Panc1 (cell line): ENCODE results near the gene TMEM154.

ENCODE experiments used
- TCF7L2 ChIP-seq: IDR thresholded peaks from 2 replicates; pipeline ENCODE4 v1.6.1; 2011; ENCODE audit warnings: mild to moderate bottlenecking, low read depth, low read length, inconsistent platforms
- TF ChIP-seq, protein P1 (sequence below): fragments of 450-650 bp; IDR thresholded peaks from 2 replicates; pipeline ENCODE4 v1.5.1; 2017; ENCODE audit warnings: mild to moderate bottlenecking

DNA sequence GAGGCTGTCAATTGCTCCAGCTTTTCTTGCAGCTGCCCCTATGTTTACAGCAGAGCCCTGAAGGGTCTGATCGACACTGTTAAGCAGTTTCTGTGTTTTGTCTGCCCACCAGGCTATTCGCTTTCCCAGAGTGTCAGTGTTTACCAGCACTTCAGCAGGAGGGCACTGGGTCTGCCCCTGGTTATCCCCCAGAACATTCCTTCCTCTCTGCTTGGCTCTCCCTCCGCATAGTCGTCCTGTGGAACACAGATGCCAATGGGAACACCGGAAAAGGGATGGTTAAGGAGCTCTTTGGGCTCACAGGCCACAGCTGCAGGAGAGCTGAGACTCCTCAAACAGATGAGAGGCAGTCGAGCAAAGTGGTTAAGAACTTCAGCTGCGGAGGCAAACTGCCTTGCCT is 72.6 kb downstream of the TMEM154 start:
- no peak for TF ChIP-seq TCF7L2
- TF ChIP-seq, protein P1, sequence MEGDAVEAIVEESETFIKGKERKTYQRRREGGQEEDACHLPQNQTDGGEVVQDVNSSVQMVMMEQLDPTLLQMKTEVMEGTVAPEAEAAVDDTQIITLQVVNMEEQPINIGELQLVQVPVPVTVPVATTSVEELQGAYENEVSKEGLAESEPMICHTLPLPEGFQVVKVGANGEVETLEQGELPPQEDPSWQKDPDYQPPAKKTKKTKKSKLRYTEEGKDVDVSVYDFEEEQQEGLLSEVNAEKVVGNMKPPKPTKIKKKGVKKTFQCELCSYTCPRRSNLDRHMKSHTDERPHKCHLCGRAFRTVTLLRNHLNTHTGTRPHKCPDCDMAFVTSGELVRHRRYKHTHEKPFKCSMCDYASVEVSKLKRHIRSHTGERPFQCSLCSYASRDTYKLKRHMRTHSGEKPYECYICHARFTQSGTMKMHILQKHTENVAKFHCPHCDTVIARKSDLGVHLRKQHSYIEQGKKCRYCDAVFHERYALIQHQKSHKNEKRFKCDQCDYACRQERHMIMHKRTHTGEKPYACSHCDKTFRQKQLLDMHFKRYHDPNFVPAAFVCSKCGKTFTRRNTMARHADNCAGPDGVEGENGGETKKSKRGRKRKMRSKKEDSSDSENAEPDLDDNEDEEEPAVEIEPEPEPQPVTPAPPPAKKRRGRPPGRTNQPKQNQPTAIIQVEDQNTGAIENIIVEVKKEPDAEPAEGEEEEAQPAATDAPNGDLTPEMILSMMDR: no peak
